Tibial artery (tissue), 4 donors: Measurements from ENCODE around the gene RNF186.

Source experiments
- DNase-seq, 2 donors: peaks; one replicate each; pipeline ENCODE4 v3.0.0-alpha.2; 2019
- H3K27ac ChIP-seq, 2 donors: fragments of 200-600 bp; sonication (generic) in 1 of 2; 1 replicate in 1 of 2; 2 replicates in 1 of 2; pipeline ENCODE4 v1.5.1; 2018 to 2019; ENCODE audit warnings: mild to moderate bottlenecking in 1 of 2
- H3K27me3 ChIP-seq, 2 donors: fragments of 200-600 bp; sonication (generic) in 1 of 2; one replicate each; pipeline versions ENCODE4 v1.5.1 to v1.6.0; 2016 to 2019
- H3K36me3 ChIP-seq, 3 donors: fragments of 200-600 bp; sonication (generic) in 2 of 3; one replicate each; pipeline ENCODE4 v1.5.1; 2016 to 2019; ENCODE audit warnings: mild to moderate bottlenecking in 2 of 3
- H3K4me1 ChIP-seq, 4 donors: fragments of 200-600 bp; sonication (generic) in 2 of 4; 1 replicate in 3 of 4; 2 replicates in 1 of 4; pipeline ENCODE4 v1.5.1; 2016 to 2019
- H3K4me3 ChIP-seq, 2 donors: fragments of 200-600 bp; sonication (generic) in 1 of 2; 1 replicate in 1 of 2; 2 replicates in 1 of 2; pipeline ENCODE4 v1.5.1; 2018 to 2019; ENCODE audit warnings: mild to moderate bottlenecking in 2 of 2
- H3K9me3 ChIP-seq, 3 donors: fragments of 200-600 bp; sonication (generic) in 1 of 3; one replicate each; pipeline ENCODE4 v1.5.1; 2016 to 2019
- CTCF ChIP-seq, 2 experiments: fragments of 200-600 bp in 1 of 2; fragments of 450-650 bp in 1 of 2; IDR thresholded peaks; one replicate each; pipeline ENCODE4 v1.5.1; 2017 to 2019; ENCODE audit warnings: antibody characterized with exemption in 2 of 2, mild to moderate bottlenecking in 1 of 2, moderate library complexity in 1 of 2
- intact Hi-C: fragments of 100-400 bp; cut with DNase I; formaldehyde crosslinking; loops from one replicate; pipeline ENCODE4 v1.15.0; 2023; ENCODE audit warnings: low total_unique reads

Gene RNF186

DNA sequence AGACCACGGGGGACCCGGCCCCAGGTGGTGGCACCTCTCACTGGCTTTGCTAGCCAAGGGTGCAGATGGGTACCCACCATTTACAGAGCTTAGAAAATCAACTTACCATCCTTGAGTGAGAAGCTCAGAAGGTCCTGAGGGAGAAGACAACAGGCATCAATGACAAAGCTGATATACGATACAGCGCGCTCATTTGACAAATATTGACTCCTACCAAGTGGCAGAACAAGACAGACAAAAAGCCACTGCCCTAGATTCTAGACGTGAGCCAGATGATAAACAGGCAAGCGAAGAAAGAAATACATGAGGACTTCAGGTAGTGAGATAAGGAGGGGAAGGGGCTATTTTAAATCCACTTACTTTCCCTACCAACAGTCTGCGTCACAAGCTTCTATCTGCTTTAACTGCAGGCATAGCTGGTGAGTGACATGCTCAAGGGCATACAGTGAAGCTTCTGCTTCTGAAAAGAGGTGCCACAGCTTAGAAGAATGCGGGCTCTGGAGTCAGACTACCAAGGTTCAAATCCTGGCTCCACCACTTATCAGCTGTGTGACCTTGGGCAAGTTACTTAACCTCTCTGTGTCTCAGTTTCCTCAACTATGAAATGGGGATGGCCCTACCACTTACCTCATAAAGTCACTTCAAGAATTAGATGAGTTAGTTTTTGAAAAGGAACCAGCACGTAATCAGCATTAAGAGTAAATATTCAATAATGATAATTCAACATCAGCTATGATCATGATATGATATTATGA lies 44.5 kb downstream of the RNF186 start:
- Histone ChIP-seq H3K4me3 (no peak overlapping the region), H3K4me1 (peaks cover 0 to 5% (median 0%) of the 10 kb centered on the region in 4 donors), H3K27ac (no peak overlapping the region), H3K36me3 (peaks cover 26 to 80% (median 43%) of the 10 kb centered on the region in 3 donors), H3K27me3 (no peaks in the 10 kb centered on the region), H3K9me3 (no peaks in the 10 kb centered on the region)
- no peak for DNase-seq
- intact Hi-C loops = no loop called here
- no peak for TF ChIP-seq CTCF (IDR thresholded peaks at IDR 0.05)

DNA sequence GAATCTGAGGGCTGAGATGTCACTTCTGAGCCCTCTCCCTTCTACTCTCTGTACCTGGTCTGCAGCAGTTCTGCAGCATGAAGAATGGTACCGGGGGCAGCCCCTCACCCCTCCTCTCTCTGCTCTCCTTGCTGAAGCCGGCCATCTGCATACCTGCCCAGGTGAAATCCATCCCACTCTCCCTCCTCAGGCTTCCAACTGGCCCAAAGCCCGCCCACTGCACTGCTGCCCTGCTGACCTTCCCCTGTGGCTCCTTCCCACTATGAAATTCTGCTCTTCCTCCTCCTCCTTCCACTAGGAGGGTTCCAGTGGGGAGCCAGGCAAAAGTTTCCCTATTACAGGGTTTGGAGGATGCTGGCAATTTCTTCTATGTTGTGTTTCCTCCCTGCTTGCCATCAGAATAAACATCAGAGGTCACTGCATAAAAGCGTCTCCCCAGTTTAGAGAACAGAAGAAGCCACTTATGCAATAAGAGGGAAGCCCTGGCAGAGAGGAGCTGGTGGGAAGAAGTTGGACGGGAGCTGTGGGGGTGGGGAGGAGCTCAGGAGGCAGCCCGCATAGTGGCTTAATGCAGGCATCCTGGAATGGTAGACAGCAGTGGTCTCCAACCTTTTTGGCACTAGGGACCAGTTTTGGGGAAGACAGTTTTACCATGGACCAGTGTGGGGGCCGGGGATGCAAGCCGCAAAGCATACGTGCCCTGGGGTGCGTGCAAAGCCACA lies 45.7 kb downstream of the RNF186 start:
- H3K4me1 ChIP-seq = peaks cover 0 to 10% (median 0%) of the 10 kb centered on the region in 4 donors
- H3K4me3 ChIP-seq = no peak overlapping the region
- H3K27ac ChIP-seq = no peak overlapping the region
- TF ChIP-seq CTCF (IDR thresholded peaks at IDR 0.05) = no peak
- H3K36me3 ChIP-seq = peaks cover 24 to 75% (median 38%) of the 10 kb centered on the region in 3 donors
- H3K9me3 ChIP-seq = no peaks in the 10 kb centered on the region
- H3K27me3 ChIP-seq = no peaks in the 10 kb centered on the region
- intact Hi-C loops = no loop called here
- no peak for DNase-seq

GRCh38 chr1:19768353-19769210 lies 46.5 kb downstream of the RNF186 start:
- intact Hi-C loops = no loop called here
- H3K4me3 ChIP-seq = no peak overlapping the region
- H3K9me3 ChIP-seq = no peaks in the 10 kb centered on the region
- no peak for TF ChIP-seq CTCF (IDR thresholded peaks at IDR 0.05)
- H3K27me3 ChIP-seq = no peaks in the 10 kb centered on the region
- no peak overlapping the region for H3K27ac ChIP-seq
- peaks cover 19 to 75% (median 32%) of the 10 kb centered on the region in 3 donors for H3K36me3 ChIP-seq
- H3K4me1 ChIP-seq = peaks cover 0 to 10% (median 0%) of the 10 kb centered on the region in 4 donors
- no peak for DNase-seq

DNA sequence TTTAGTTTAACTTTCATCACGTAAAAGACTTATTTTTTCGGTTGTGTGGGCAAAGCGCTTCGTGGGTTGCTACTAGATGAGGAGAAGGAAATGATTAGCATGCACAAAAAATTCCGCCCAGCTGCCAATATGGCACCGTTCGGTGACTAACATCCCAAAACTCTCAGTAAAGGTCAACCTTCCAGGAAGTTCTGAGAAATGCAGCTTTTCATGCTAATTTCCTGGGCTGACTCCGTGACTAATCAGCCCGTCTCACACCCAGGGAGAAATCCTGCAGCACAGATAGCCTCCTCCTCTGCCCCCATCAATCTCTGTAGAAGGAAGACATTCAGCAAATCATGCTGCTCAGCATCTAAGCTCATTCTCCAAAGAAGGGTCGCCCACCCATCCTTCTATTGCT lies 49.5 kb downstream of the RNF186 start:
- H3K27ac ChIP-seq = no peak overlapping the region
- peaks cover 3 to 47% (median 16%) of the 10 kb centered on the region in 3 donors for H3K36me3 ChIP-seq
- TF ChIP-seq CTCF (IDR thresholded peaks at IDR 0.05) = no peak
- no peaks in the 10 kb centered on the region for H3K27me3 ChIP-seq
- no peak overlapping the region for H3K4me3 ChIP-seq
- intact Hi-C loops = no loop called here
- peaks cover 0 to 10% (median 0%) of the 10 kb centered on the region in 4 donors for H3K4me1 ChIP-seq
- H3K9me3 ChIP-seq = no peaks in the 10 kb centered on the region
- DNase-seq = no peak

GRCh38 chr1:19764848-19765247 lies 50.2 kb downstream of the RNF186 start:
- no peak for DNase-seq
- no peaks in the 10 kb centered on the region for H3K27me3 ChIP-seq
- no peak for TF ChIP-seq CTCF (IDR thresholded peaks at IDR 0.05)
- H3K4me3 ChIP-seq = no peak overlapping the region
- H3K9me3 ChIP-seq = no peaks in the 10 kb centered on the region
- H3K4me1 ChIP-seq = peaks cover 0 to 10% (median under 1%) of the 10 kb centered on the region in 4 donors
- peaks cover 0 to 39% (median 11%) of the 10 kb centered on the region in 3 donors for H3K36me3 ChIP-seq
- intact Hi-C loops = no loop called here
- no peak overlapping the region for H3K27ac ChIP-seq
